Hematopoietic multipotent progenitor cell treated with erythropoietin and hydrocortisone succinate and interleukin-3 and kit ligand, for 17 days (in vitro differentiated cells): ENCODE measurements around the gene ZDHHC6.
"Not testable (repeated sequence)": the region's sequence is repeated elsewhere in the genome, so short reads cannot be mapped to it uniquely, and the experiment has no call there.

Experiments used
- DNase-seq: peaks from one replicate; pipeline ENCODE4 v3.0.0-alpha.2; 2015; ENCODE audit warnings: low spot score

Gene ZDHHC6

GRCh38 chr10:112442063-112442462 is 4.7 kb downstream of the ZDHHC6 start:
- no peak for DNase-seq

GRCh38 chr10:112441520-112441919 is 5.2 kb downstream of the ZDHHC6 start:
- no peak for DNase-seq

- no peak for DNase-seq
Measured at GRCh38 chr10:112438356-112438755, 8.4 kb downstream of the ZDHHC6 start.

GRCh38 chr10:112434988-112435619 is 11.6 kb downstream of the ZDHHC6 start:
- DNase-seq: peak; percentile 56

DNA sequence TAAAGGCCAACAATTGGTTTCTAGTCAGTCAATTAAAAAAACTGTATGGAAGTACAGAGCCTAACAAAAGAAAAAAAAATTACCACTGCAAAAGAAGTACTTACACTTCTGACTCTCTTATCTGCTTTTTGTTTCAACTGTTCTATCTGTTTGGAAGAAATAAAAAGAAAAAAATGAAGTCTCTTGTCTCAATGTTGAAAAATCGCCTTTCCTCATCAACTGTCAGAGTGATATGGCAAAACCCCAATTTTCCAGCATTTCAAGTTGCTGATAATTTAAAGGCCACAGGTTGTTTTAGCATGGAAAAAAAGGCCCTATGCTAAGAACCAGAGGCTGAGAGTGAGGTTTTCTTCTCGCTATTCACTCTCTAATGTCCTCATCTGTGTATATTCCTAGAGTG is 13.6 kb downstream of the ZDHHC6 start:
- DNase-seq: no peak

- DNase-seq: no peak
Measured at GRCh38 chr10:112429654-112430230, 17.0 kb downstream of the ZDHHC6 start.

GRCh38 chr10:112429147-112429546 is 17.6 kb downstream of the ZDHHC6 start:
- no peak for DNase-seq

DNA sequence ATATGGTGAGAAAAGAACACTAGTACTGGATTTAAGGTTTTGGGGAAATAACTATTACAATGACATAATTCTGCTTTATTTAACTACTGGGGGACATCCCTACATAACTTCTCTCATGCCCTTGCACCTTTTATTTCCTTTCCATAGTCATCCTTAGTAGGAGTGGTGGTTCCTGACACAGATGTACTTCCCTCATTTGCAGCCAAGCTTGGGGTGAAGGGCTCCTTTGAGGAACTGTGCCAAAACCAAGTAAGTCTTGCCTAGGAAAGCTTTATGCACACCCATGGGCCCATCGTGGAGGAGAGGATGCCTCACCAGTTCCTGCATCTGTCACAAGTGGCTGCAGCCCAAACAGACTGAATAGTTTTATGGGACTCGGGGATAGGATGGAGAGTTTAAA is 20.6 kb downstream of the ZDHHC6 start:
- DNase-seq: no peak

GRCh38 chr10:112424651-112425050 is 22.1 kb downstream of the ZDHHC6 start:
- DNase-seq: no peak

DNA sequence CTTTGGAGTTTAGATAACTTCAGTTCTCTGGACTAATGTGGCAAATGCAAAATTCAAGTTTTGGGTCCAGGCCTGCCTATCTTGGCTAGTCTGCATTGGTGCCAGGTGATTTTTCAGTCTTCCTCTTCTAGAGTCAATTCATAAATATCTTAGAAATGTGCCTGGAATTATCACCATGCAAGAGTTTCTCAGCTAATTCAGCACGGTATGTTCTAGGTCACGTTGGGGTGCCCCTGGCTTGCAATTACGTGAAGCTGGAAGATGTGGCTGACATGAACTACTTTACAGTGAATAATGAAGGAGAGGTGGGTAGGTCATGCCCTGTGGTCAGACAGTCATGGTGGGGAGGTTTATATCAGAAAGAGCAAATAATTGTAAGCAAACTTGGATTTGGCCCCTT is 25.0 kb downstream of the ZDHHC6 start:
- DNase-seq: no peak

GRCh38 chr10:112412696-112413095 is 34.0 kb downstream of the ZDHHC6 start:
- no peak for DNase-seq

- no peak for DNase-seq
Measured at GRCh38 chr10:112409755-112410154, 37.0 kb downstream of the ZDHHC6 start.

DNA sequence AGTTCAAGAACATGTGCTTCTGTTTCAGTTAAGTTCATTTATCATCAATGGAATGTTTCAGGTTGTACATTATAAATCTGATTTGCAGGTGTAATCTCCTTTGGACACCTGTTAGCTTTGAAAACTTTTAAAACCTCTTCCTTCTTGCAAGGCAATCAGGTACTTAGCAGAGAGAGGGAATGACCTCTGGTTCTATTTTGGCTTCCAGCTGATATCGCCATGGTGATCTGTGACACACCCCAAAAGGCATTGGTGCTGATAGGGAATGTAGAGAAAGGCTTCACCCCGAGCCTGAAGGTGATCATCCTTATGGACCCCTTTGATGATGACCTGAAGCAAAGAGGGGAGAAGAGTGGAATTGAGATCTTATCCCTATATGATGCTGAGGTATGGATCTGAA is 37.4 kb downstream of the ZDHHC6 start:
- DNase-seq: no peak

DNA sequence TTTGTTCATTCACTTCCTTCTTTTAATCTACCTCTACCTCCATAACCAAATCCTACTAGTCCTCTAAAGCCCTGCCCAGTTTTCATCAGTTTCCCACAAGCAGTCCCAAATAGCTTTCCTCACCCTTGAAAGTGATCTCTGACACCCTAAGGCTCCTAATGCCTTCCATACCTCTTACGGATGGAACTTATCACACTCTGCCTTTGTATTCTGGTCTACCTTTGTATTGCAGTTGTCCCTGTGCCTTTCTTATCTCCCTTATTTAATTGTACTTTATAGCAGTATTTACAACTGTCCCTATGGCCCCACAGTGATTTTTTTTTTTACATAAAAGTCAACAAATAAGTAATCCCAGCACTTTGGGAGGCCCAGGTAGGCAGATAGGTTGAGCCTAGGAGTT is 39.0 kb downstream of the ZDHHC6 start:
- DNase-seq: no peak

DNA sequence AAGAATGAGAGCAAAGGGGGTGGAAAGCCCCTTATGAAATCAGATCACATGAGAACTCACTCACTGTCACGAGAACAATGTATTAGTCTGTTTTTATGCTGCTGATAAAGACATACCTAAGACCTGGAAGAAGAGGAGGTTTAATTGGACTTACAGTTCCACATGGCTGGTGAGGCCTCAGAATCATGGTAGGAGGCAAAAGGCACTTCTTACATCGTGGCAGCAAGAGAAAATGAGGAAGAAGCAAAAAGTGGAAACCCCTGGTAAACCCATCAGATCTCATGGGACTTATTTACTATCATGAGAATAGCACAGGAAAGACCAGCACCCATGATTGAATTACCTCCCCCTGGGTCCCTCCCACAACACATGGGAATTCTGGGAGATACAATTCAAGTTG is 39.9 kb downstream of the ZDHHC6 start:
- DNase-seq: not testable (repeated sequence)

GRCh38 chr10:112404617-112405016 is 42.1 kb downstream of the ZDHHC6 start:
- DNase-seq: no peak

DNA sequence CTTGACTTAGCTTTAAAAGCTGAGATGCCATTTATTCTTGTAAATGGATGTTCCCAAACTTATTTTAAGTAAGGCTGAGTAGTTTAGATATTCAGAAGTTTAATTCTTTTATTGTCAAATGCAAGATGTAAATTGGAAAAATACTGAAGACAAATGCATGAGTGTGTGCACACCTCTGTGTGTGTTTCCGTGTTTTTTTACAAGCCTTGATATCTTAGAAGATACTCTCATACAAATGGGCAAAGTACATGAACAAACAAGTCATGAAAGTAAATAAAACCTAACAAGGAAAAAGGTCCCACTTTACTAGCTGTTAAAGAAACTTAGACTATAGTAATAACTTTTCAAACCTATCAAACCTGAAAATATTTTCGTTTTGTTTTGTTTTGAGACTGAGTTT is 43.8 kb downstream of the ZDHHC6 start:
- DNase-seq: no peak

- no peak for DNase-seq
Measured at GRCh38 chr10:112397592-112397991, 49.1 kb downstream of the ZDHHC6 start.

GRCh38 chr10:112395809-112396530 is 50.7 kb downstream of the ZDHHC6 start:
- no peak for DNase-seq

GRCh38 chr10:112394475-112394875 is 52.2 kb downstream of the ZDHHC6 start:
- DNase-seq: no peak

- DNase-seq: no peak
Measured at GRCh38 chr10:112393827-112394226, 52.9 kb downstream of the ZDHHC6 start.

DNA sequence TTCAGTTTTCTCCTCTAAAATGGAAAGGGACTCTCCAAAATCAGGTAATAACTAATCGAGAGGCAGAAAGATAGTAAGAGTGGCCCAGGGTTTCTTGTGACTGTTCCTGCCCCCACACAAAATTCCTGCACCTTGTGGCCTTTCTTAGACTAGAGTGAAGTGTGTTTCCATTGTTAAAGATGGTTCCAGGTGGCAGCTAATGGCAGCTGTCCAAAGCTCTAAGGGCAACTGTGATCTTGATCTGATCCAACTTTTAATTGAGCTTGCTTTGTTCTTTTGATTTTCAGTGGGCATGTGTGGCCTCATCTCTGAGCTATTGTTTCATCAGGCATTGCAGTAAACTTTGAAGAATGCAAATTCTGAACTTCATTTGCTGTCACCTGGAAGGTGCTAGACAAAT is 53.4 kb downstream of the ZDHHC6 start:
- DNase-seq: no peak

DNA sequence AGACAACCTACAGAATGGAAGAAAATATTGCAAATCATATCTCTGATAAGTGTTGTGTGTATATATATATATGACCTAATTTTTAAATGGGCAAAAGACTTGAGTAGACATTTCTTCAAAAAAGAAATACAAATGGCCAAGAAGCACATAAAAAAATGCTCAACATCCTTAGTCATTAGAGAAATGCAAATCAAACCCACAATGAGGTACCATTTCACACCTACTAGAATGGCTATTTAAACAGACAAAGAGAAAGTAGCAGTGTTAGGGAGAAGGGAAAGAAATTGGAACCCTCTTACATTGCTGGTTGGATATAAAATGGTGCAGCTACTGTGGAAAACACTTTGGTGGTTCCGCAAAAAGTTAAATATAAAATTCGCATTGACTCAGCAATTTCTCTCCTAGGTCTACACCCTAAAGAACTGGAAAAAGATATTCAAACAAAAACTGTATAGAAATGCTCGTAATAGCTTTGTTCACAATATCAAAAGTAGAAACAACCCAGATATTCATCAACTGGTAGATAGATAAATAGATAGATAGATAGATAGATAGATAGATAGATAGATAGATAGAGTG is 56.5 kb downstream of the ZDHHC6 start:
- no peak for DNase-seq
